Smooth muscle cell (in vitro differentiated cells): Measurements from ENCODE around the gene MED27. TPM values are rescaled to one million over a fixed set of nuclear protein-coding genes. Genes with fewer than 3 reads are reported as not detected.

Source experiments
- DNase-seq: peaks from one replicate; lab custom pipeline; 2025; ENCODE audit not compliant: unreplicated experiment; lab: John Stamatoyannopoulos, UW
- H2AFZ ChIP-seq: fragments of 200-600 bp; sonication (generic); 2 replicates; pipeline ENCODE4 v1.6.0; 2016; ENCODE audit warnings: antibody characterized with exemption, low read depth, mild to moderate bottlenecking
- H3F3A ChIP-seq: fragments of 200-600 bp; sonication (generic); 2 replicates; pipeline ENCODE4 v1.6.0; 2017; ENCODE audit warnings: antibody characterized with exemption, low read depth
- H3K27ac ChIP-seq: fragments of 200-600 bp; sonication (generic); 2 replicates; pipeline ENCODE4 v1.5.1; 2016; ENCODE audit warnings: low read depth, mild to moderate bottlenecking
- H3K27me3 ChIP-seq: fragments of 200-600 bp; sonication (generic); 2 replicates; pipeline ENCODE4 v1.6.1; 2016; ENCODE audit warnings: low read depth, mild to moderate bottlenecking
- H3K36me3 ChIP-seq: fragments of 200-600 bp; sonication (generic); 2 replicates; pipeline ENCODE4 v1.5.1; 2016; ENCODE audit warnings: low read depth
- H3K4me1 ChIP-seq: fragments of 200-600 bp; sonication (generic); 2 replicates; pipeline ENCODE4 v1.5.1; 2016; ENCODE audit warnings: low read depth
- H3K4me2 ChIP-seq: fragments of 200-600 bp; sonication (generic); 2 replicates; pipeline ENCODE4 v1.6.0; 2016; ENCODE audit warnings: mild to moderate bottlenecking
- H3K4me3 ChIP-seq: fragments of 200-600 bp; sonication (generic); 2 replicates; pipeline ENCODE4 v1.5.1; 2016; ENCODE audit warnings: mild to moderate bottlenecking
- H3K79me2 ChIP-seq: fragments of 200-600 bp; sonication (generic); 2 replicates; pipeline ENCODE4 v1.6.0; 2016; ENCODE audit warnings: low read depth, mild to moderate bottlenecking
- H3K9ac ChIP-seq: fragments of 200-600 bp; sonication (generic); 2 replicates; pipeline ENCODE4 v1.6.0; 2016; ENCODE audit warnings: low read depth
- H3K9me3 ChIP-seq: fragments of 200-600 bp; sonication (generic); replicated peaks from 2 replicates; pipeline ENCODE4 v1.5.1; 2016; ENCODE audit warnings: low read depth
- H4K20me1 ChIP-seq: fragments of 200-600 bp; sonication (generic); 2 replicates; pipeline ENCODE4 v1.6.0; 2016; ENCODE audit warnings: low read depth
- CTCF ChIP-seq: fragments of 200-600 bp; sonication (generic); IDR thresholded peaks from 2 replicates; pipeline ENCODE4 v1.5.1; 2017; ENCODE audit warnings: borderline replicate concordance, mild to moderate bottlenecking, antibody characterized with exemption; ENCODE audit not compliant: insufficient read depth, poor library complexity, severe bottlenecking
- WGBS: methylation state at CpG from one replicate; pipeline ENCODE4 v1.1.7; 2016; ENCODE audit warnings: low lambda C conversion rate; 5-methylcytosine and 5-hydroxymethylcytosine counted together
- polyA plus RNA-seq: library from polyadenylated mRNA; unstranded; fragments of >200 nt; fragmentation: Nextera tagmentation; extraction: Ambion mirVana; gene quantifications from 2 replicates; pipeline ENCODE4 v1.2.1, GENCODE V29; 2016
- total RNA-seq: library from RNA; depleted of rRNA; stranded (reverse); fragments of >200 nt; gene quantifications from 2 replicates; pipeline ENCODE4 v1.2.3, GENCODE V29; 2014

The MED27 gene
- total and polyA plus RNA-seq, 2 experiments from 2014 or later = 24.0 to 50.0 TPM

- no peak overlapping the region for H2AFZ ChIP-seq
- H3K4me2 ChIP-seq = no peak overlapping the region
- no peak overlapping the region for H3K4me3 ChIP-seq
- H3K9me3 ChIP-seq = no peaks in the 10 kb centered on the region
- TF ChIP-seq CTCF = no peak
- DNase-seq = no peak
- H3K4me1 ChIP-seq = no peaks in the 10 kb centered on the region
- peaks cover 8% of the 10 kb centered on the region for H4K20me1 ChIP-seq
- no peak overlapping the region for H3K9ac ChIP-seq
- no peaks in the 10 kb centered on the region for H3F3A ChIP-seq
- H3K27me3 ChIP-seq = no peaks in the 10 kb centered on the region
- no peaks in the 10 kb centered on the region for H3K79me2 ChIP-seq
- H3K27ac ChIP-seq = no peak overlapping the region
- 84% methylated on average over 2 of the region's 2 CpGs for WGBS
- no peaks in the 10 kb centered on the region for H3K36me3 ChIP-seq
Measured at GRCh38 chr9:131886826-131887225, 192.8 kb downstream of the MED27 start.

GRCh38 chr9:131885144-131885609, 194.5 kb downstream of the MED27 start:
- Histone ChIP-seq H4K20me1 (peaks cover 14% of the 10 kb centered on the region), H3K27me3 (no peaks in the 10 kb centered on the region), H3K4me2 (no peak overlapping the region), H3K4me3 (no peak overlapping the region), H3K79me2 (no peaks in the 10 kb centered on the region), H2AFZ (no peak overlapping the region), H3K27ac (no peak overlapping the region), H3K36me3 (no peaks in the 10 kb centered on the region), H3F3A (no peaks in the 10 kb centered on the region), H3K9me3 (no peaks in the 10 kb centered on the region), H3K9ac (no peak overlapping the region), H3K4me1 (no peaks in the 10 kb centered on the region)
- no peak for TF ChIP-seq CTCF
- DNase-seq = no peak
- 94% methylated on average over 6 of the region's 6 CpGs for WGBS

GRCh38 chr9:131884222-131884621, 195.4 kb downstream of the MED27 start:
- TF ChIP-seq CTCF = no peak
- no peaks in the 10 kb centered on the region for H3F3A ChIP-seq
- no peaks in the 10 kb centered on the region for H3K36me3 ChIP-seq
- no peak for DNase-seq
- H3K9me3 ChIP-seq = no peaks in the 10 kb centered on the region
- H3K4me2 ChIP-seq = no peak overlapping the region
- no peaks in the 10 kb centered on the region for H3K4me1 ChIP-seq
- H3K4me3 ChIP-seq = no peak overlapping the region
- no peaks in the 10 kb centered on the region for H3K27me3 ChIP-seq
- H3K9ac ChIP-seq = no peak overlapping the region
- 87% methylated on average over 1 of the region's 1 CpG for WGBS
- no peaks in the 10 kb centered on the region for H3K79me2 ChIP-seq
- H2AFZ ChIP-seq = no peak overlapping the region
- H3K27ac ChIP-seq = no peak overlapping the region
- peaks cover 14% of the 10 kb centered on the region for H4K20me1 ChIP-seq

GRCh38 chr9:131880833-131881583, 198.7 kb downstream of the MED27 start:
- H3K36me3 ChIP-seq = no peaks in the 10 kb centered on the region
- no peak overlapping the region for H3K4me2 ChIP-seq
- TF ChIP-seq CTCF = no peak
- H2AFZ ChIP-seq = no peak overlapping the region
- H3K27ac ChIP-seq = no peak overlapping the region
- H3K27me3 ChIP-seq = no peaks in the 10 kb centered on the region
- WGBS = 70% methylated on average over 4 of the region's 4 CpGs
- no peak overlapping the region for H3K4me3 ChIP-seq
- DNase-seq = no peak
- H3F3A ChIP-seq = no peaks in the 10 kb centered on the region
- H3K9ac ChIP-seq = no peak overlapping the region
- peaks cover 7% of the 10 kb centered on the region for H4K20me1 ChIP-seq
- H3K4me1 ChIP-seq = no peaks in the 10 kb centered on the region
- H3K9me3 ChIP-seq = no peaks in the 10 kb centered on the region
- H3K79me2 ChIP-seq = no peaks in the 10 kb centered on the region
